H9 (cell line): Measurements from ENCODE around the gene HAGHL. TPM values are rescaled to one million over a fixed set of nuclear protein-coding genes. Genes with fewer than 3 reads are reported as not detected.

ENCODE experiments used
- DNase-seq: peaks from one replicate; pipeline ENCODE4 v3.0.0-alpha.2; 2017
- H2AFZ ChIP-seq: one replicate; pipeline ENCODE4 v1.6.1; 2013; ENCODE audit warnings: mild to moderate bottlenecking, low read length, control low read depth, moderate library complexity
- H2AK5ac ChIP-seq: 2 replicates; pipeline ENCODE4 v1.6.1; 2013; ENCODE audit warnings: low read length, control low read depth, mixed read lengths; ENCODE audit not compliant: insufficient read length
- H2BK120ac ChIP-seq: one replicate; pipeline ENCODE4 v1.6.1; 2013; ENCODE audit warnings: low read depth, mild to moderate bottlenecking, low read length, control low read depth, inconsistent platforms; ENCODE audit not compliant: poor library complexity, severe bottlenecking
- H2BK12ac ChIP-seq: 2 replicates; pipeline ENCODE4 v1.6.1; 2013; ENCODE audit warnings: low read length, control low read depth, mixed read lengths, low read depth; ENCODE audit not compliant: insufficient read length
- H2BK15ac ChIP-seq: 2 replicates; pipeline ENCODE4 v1.6.1; 2013; ENCODE audit warnings: low read depth, low read length, control low read depth
- H2BK20ac ChIP-seq: one replicate; pipeline ENCODE4 v1.6.1; 2013; ENCODE audit warnings: low read depth, mild to moderate bottlenecking, low read length, control low read depth, inconsistent platforms; ENCODE audit not compliant: poor library complexity, severe bottlenecking
- H2BK5ac ChIP-seq: 2 replicates; pipeline ENCODE4 v1.6.1; 2013; ENCODE audit warnings: low read length, control low read depth, mixed read lengths; ENCODE audit not compliant: insufficient read length
- H3K14ac ChIP-seq: 2 replicates; pipeline ENCODE4 v1.6.1; 2013; ENCODE audit warnings: low read length, control low read depth; ENCODE audit not compliant: insufficient read depth
- H3K18ac ChIP-seq: 2 replicates; pipeline ENCODE4 v1.6.1; 2013; ENCODE audit warnings: low read depth, mild to moderate bottlenecking, mixed read lengths, low read length, control low read depth; ENCODE audit not compliant: insufficient read length
- H3K23ac ChIP-seq: 2 replicates; pipeline ENCODE4 v1.6.1; 2013; ENCODE audit warnings: low read length, control low read depth, mixed read lengths, low read depth; ENCODE audit not compliant: insufficient read length
- H3K23me2 ChIP-seq: 2 replicates; pipeline ENCODE4 v1.6.1; 2013; ENCODE audit warnings: low read depth, mild to moderate bottlenecking, mixed read lengths, low read length, control low read depth; ENCODE audit not compliant: insufficient read length, poor library complexity, severe bottlenecking
- H3K27ac ChIP-seq: 2 replicates; pipeline ENCODE4 v1.5.1; 2013; ENCODE audit warnings: low read length, control low read depth, mixed read lengths, low read depth; ENCODE audit not compliant: insufficient read length
- H3K27me3 ChIP-seq: 2 replicates; pipeline ENCODE4 v1.6.1; 2013; ENCODE audit warnings: low read length, control low read depth, inconsistent platforms; ENCODE audit not compliant: insufficient read depth
- H3K4ac ChIP-seq: 2 replicates; pipeline ENCODE4 v1.6.1; 2013; ENCODE audit warnings: low read depth, mild to moderate bottlenecking, control low read depth, inconsistent platforms, low read length, moderate library complexity
- H3K4me1 ChIP-seq: 2 replicates; pipeline ENCODE4 v1.6.1; 2013; ENCODE audit warnings: low read length, control low read depth, inconsistent platforms; ENCODE audit not compliant: insufficient read depth
- H3K4me2 ChIP-seq: 2 replicates; pipeline ENCODE4 v1.6.1; 2013; ENCODE audit warnings: low read length, control low read depth, mixed read lengths; ENCODE audit not compliant: insufficient read length, insufficient read depth
- H3K56ac ChIP-seq: 2 replicates; pipeline ENCODE4 v1.6.1; 2013; ENCODE audit warnings: low read depth, mild to moderate bottlenecking, mixed read lengths, low read length, control low read depth; ENCODE audit not compliant: insufficient read length
- H3K79me1 ChIP-seq: 2 replicates; pipeline ENCODE4 v1.6.1; 2013; ENCODE audit warnings: low read depth, mild to moderate bottlenecking, moderate library complexity, low read length, control low read depth, inconsistent platforms; ENCODE audit not compliant: insufficient read depth, poor library complexity, severe bottlenecking
- H3K79me2 ChIP-seq: 2 replicates; pipeline ENCODE4 v1.6.1; 2013; ENCODE audit warnings: low read length, control low read depth, inconsistent platforms; ENCODE audit not compliant: insufficient read depth
- H3K9ac ChIP-seq: 2 replicates; pipeline ENCODE4 v1.6.1; 2013; ENCODE audit warnings: low read length, control low read depth, mixed read lengths; ENCODE audit not compliant: insufficient read length; ENCODE audit errors: extremely low read depth
- H3K9me3 ChIP-seq: one replicate; pipeline ENCODE4 v1.6.1; 2013; ENCODE audit warnings: low read depth, low read length, inconsistent platforms; ENCODE audit not compliant: control insufficient read depth
- H3T11ph ChIP-seq: one replicate; pipeline ENCODE4 v1.6.1; 2013; ENCODE audit warnings: mild to moderate bottlenecking, low read length, control low read depth, inconsistent platforms
- H4K20me1 ChIP-seq: one replicate; pipeline ENCODE4 v1.6.1; 2013; ENCODE audit not compliant: control insufficient read depth, insufficient read length, insufficient read depth
- H4K5ac ChIP-seq: 2 replicates; pipeline ENCODE4 v1.6.1; 2013; ENCODE audit warnings: low read depth, mild to moderate bottlenecking, mixed read lengths, low read length, control low read depth; ENCODE audit not compliant: insufficient read length
- H4K8ac ChIP-seq: replicated peaks from 2 replicates; pipeline ENCODE4 v1.6.1; 2013; ENCODE audit warnings: low read length, control low read depth, mixed read lengths, low read depth; ENCODE audit not compliant: insufficient read length
- H4K91ac ChIP-seq: 2 replicates; pipeline ENCODE4 v1.6.1; 2013; ENCODE audit warnings: low read depth, mild to moderate bottlenecking, moderate library complexity, mixed read lengths, low read length, control low read depth; ENCODE audit not compliant: insufficient read length
- H3K27ac Mint-ChIP-seq, 3 experiments: 2 replicates in 2 of 3; 3 replicates in 1 of 3; pipeline ENCODE4 v1.8.0; 2020 to 2021; ENCODE audit warnings: mixed read lengths in 3 of 3, mild to moderate bottlenecking in 1 of 3, moderate library complexity in 1 of 3
- H3K27me3 Mint-ChIP-seq: 2 replicates; pipeline ENCODE4 v1.8.0; 2021; ENCODE audit warnings: low read depth, mild to moderate bottlenecking, moderate library complexity, mixed read lengths
- H3K36me3 Mint-ChIP-seq, 3 experiments: 2 replicates in 2 of 3; 3 replicates in 1 of 3; pipeline ENCODE4 v1.8.0; 2020 to 2021; ENCODE audit warnings: low read depth in 3 of 3, mixed read lengths in 3 of 3; ENCODE audit not compliant: insufficient read depth in 1 of 3
- H3K4me1 Mint-ChIP-seq, 2 experiments: 2 replicates each; pipeline ENCODE4 v1.8.0; 2020; ENCODE audit warnings: mixed read lengths in 2 of 2
- H3K4me3 Mint-ChIP-seq, 2 experiments: 2 replicates in 1 of 2; 3 replicates in 1 of 2; pipeline ENCODE4 v1.8.0; 2020 to 2021; ENCODE audit warnings: mild to moderate bottlenecking in 2 of 2, mixed read lengths in 2 of 2, moderate library complexity in 1 of 2
- H3K9me3 Mint-ChIP-seq, 2 experiments: 2 replicates in 1 of 2; 3 replicates in 1 of 2; pipeline ENCODE4 v1.8.0; 2020; ENCODE audit warnings: mild to moderate bottlenecking in 2 of 2, mixed read lengths in 2 of 2, moderate library complexity in 1 of 2
- CTCF ChIP-seq: fragments of 200-600 bp; sonication (generic); conservative IDR thresholded peaks from 3 replicates; pipeline ENCODE4 v1.8.0; 2021; ENCODE audit warnings: antibody characterized with exemption, mild to moderate bottlenecking
- WGBS: extraction: QIAGEN DNeasy Blood & Tissue Kit; methylation state at CpG from one replicate; pipeline ENCODE4 v1.1.7; 2013; ENCODE audit warnings: missing lambda C conversion rate, low lambda C conversion rate, mixed read lengths; ENCODE audit not compliant: insufficient read length; ENCODE audit errors: extremely low coverage; 5-methylcytosine and 5-hydroxymethylcytosine counted together
- total RNA-seq: library from RNA; stranded (reverse); gene quantifications from 2 replicates; pipeline ENCODE4 v1.2.1, GENCODE V29; 2021

The HAGHL gene
- total RNA-seq, 1 experiment from 2014 or later, result 25.2 TPM

GRCh38 chr16:684071-684794 is 42.7 kb upstream of the HAGHL start, which contains the start of gene JMJD8:
Gene JMJD8, minus strand, starts transcription at chr16:684334. Its CDS starts 15 bp downstream, at chr16:684319.
- no peaks in the 10 kb centered on the region for H3K27me3 ChIP-seq
- H3K4me2 ChIP-seq, result peak within 1 kb of the TSS; percentile 20
- H3K4ac ChIP-seq, result no peak within 1 kb of the TSS
- H3K14ac ChIP-seq, result no peak within 1 kb of the TSS
- no peaks in the 10 kb centered on the region for H3K9me3 ChIP-seq
- no CpG with 5 or more reads among the region's 91 CpGs for WGBS
- no peak within 1 kb of the TSS for H2AFZ ChIP-seq
- no peak within 1 kb of the TSS for H4K91ac ChIP-seq
- no peak within 1 kb of the TSS for H2AK5ac ChIP-seq
- no peak within 1 kb of the TSS for H2BK12ac ChIP-seq
- H3K36me3 Mint-ChIP-seq, result peaks cover 15 to 47% (median 44%) of the 10 kb centered on the region in 3 experiments; a peak in 6 of 7 replicates
- peak within 1 kb of the TSS; percentile 81 to 86 for H3K4me3 Mint-ChIP-seq
- no peak within 1 kb of the TSS for H2BK120ac ChIP-seq
- H4K5ac ChIP-seq, result no peak within 1 kb of the TSS
- no peak within 1 kb of the TSS for H2BK5ac ChIP-seq
- H3K4me1 ChIP-seq, result no peaks in the 10 kb centered on the region
- H3T11ph ChIP-seq, result no peak within 1 kb of the TSS
- H4K8ac ChIP-seq, result no peak within 1 kb of the TSS
- no peaks in the 10 kb centered on the region for H4K20me1 ChIP-seq
- no peak within 1 kb of the TSS for H3K18ac ChIP-seq
- H3K56ac ChIP-seq, result no peak within 1 kb of the TSS
- no peaks in the 10 kb centered on the region; the same call in 1 of the 2 replicates for H3K27me3 Mint-ChIP-seq
- H3K79me1 ChIP-seq, result no peaks in the 10 kb centered on the region
- H3K23ac ChIP-seq, result no peak within 1 kb of the TSS
- TF ChIP-seq CTCF, result no peak
- peaks cover 10 to 22% of the 10 kb centered on the region in 2 experiments; a peak in 3 of 4 replicates for H3K4me1 Mint-ChIP-seq
- no peak within 1 kb of the TSS for H2BK20ac ChIP-seq
- DNase-seq, result peak; percentile 97
- peak within 1 kb of the TSS in 1 of 3 experiments; percentile 83; a peak in 2 of 7 replicates for H3K27ac Mint-ChIP-seq
- H3K27ac ChIP-seq, result no peak within 1 kb of the TSS
- H2BK15ac ChIP-seq, result no peak within 1 kb of the TSS
- H3K79me2 ChIP-seq, result peaks cover 2% of the 10 kb centered on the region; the same call in 1 of the 2 replicates
- H3K9ac ChIP-seq, result peak within 1 kb of the TSS; percentile 21
- H3K23me2 ChIP-seq, result peaks cover 11% of the 10 kb centered on the region
- no peaks in the 10 kb centered on the region for H3K9me3 Mint-ChIP-seq
